ENCODE data around the gene MCOLN3. TPM values are rescaled to one million over a fixed set of nuclear protein-coding genes. Genes with fewer than 3 reads are reported as not detected.

Gene MCOLN3
- total RNA-seq, 1 donor from 2014 or later: not detected

GRCh38 chr1:85060038-85060437, 11.7 kb upstream of the MCOLN3 start:
- peaks cover 18% of the 10 kb centered on the region for H3K4me1 Mint-ChIP-seq (ENCODE audit: low read depth)
- H3K4me3 Mint-ChIP-seq (ENCODE audit: unreplicated experiment): no peak overlapping the region

GRCh38 chr1:85059563-85059962, 11.3 kb upstream of the MCOLN3 start:
- H3K4me1 Mint-ChIP-seq (ENCODE audit: low read depth): peaks cover 18% of the 10 kb centered on the region
- no peak overlapping the region for H3K27ac Mint-ChIP-seq (ENCODE audit: unreplicated experiment)
- no peak overlapping the region for H3K4me3 Mint-ChIP-seq (ENCODE audit: unreplicated experiment)
- no peak for TF ChIP-seq CTCF (IDR thresholded peaks at IDR 0.05)
- DNase-seq (ENCODE audit: low spot score): no peak
- H3K9me3 Mint-ChIP-seq (ENCODE audit: low read depth): no peaks in the 10 kb centered on the region
- H3K36me3 Mint-ChIP-seq (ENCODE audit: low read depth): peaks cover 1% of the 10 kb centered on the region
- H3K27me3 Mint-ChIP-seq (ENCODE audit: low read depth): peaks cover 5% of the 10 kb centered on the region

More at GRCh38 chr1:85060038-85060437, 11.7 kb upstream of the MCOLN3 start:
- Mint-ChIP-seq H3K9me3 (ENCODE audit: low read depth) (no peaks in the 10 kb centered on the region), H3K27ac (ENCODE audit: unreplicated experiment) (no peak overlapping the region), H3K27me3 (ENCODE audit: low read depth) (peaks cover 3% of the 10 kb centered on the region), H3K36me3 (ENCODE audit: low read depth) (peaks cover 1% of the 10 kb centered on the region)
- no peak for DNase-seq (ENCODE audit: low spot score)
- TF ChIP-seq CTCF (IDR thresholded peaks at IDR 0.05): no peak

- DNase-seq (ENCODE audit: low spot score): no peak
- Mint-ChIP-seq H3K4me1 (ENCODE audit: low read depth) (peaks cover 18% of the 10 kb centered on the region), H3K27ac (ENCODE audit: unreplicated experiment) (no peak overlapping the region), H3K9me3 (ENCODE audit: low read depth) (no peaks in the 10 kb centered on the region), H3K36me3 (ENCODE audit: low read depth) (peaks cover 1% of the 10 kb centered on the region), H3K27me3 (ENCODE audit: low read depth) (peaks cover 7% of the 10 kb centered on the region), H3K4me3 (ENCODE audit: unreplicated experiment) (no peak overlapping the region)
- TF ChIP-seq CTCF (IDR thresholded peaks at IDR 0.05): no peak
Observed at GRCh38 chr1:85058786-85059185, 10.5 kb upstream of the MCOLN3 start.

GRCh38 chr1:85058311-85058710, 10.0 kb upstream of the MCOLN3 start:
- H3K27me3 Mint-ChIP-seq (ENCODE audit: low read depth): peaks cover 7% of the 10 kb centered on the region
- H3K4me3 Mint-ChIP-seq (ENCODE audit: unreplicated experiment): no peak overlapping the region
- H3K27ac Mint-ChIP-seq (ENCODE audit: unreplicated experiment): no peak overlapping the region
- H3K4me1 Mint-ChIP-seq (ENCODE audit: low read depth): peaks cover 18% of the 10 kb centered on the region
- no peak for TF ChIP-seq CTCF (IDR thresholded peaks at IDR 0.05)
- H3K9me3 Mint-ChIP-seq (ENCODE audit: low read depth): no peaks in the 10 kb centered on the region
- no peak for DNase-seq (ENCODE audit: low spot score)
- H3K36me3 Mint-ChIP-seq (ENCODE audit: low read depth): peaks cover 1% of the 10 kb centered on the region

- TF ChIP-seq CTCF (IDR thresholded peaks at IDR 0.05): no peak
Observed at GRCh38 chr1:85054664-85055063, 6.4 kb upstream of the MCOLN3 start.

More at GRCh38 chr1:85054664-85055063, 6.4 kb upstream of the MCOLN3 start:
- Mint-ChIP-seq H3K27ac (ENCODE audit: unreplicated experiment) (no peak overlapping the region), H3K4me3 (ENCODE audit: unreplicated experiment) (no peak overlapping the region), H3K36me3 (ENCODE audit: low read depth) (peaks cover 1% of the 10 kb centered on the region), H3K4me1 (ENCODE audit: low read depth) (no peaks in the 10 kb centered on the region), H3K27me3 (ENCODE audit: low read depth) (peaks cover 19% of the 10 kb centered on the region), H3K9me3 (ENCODE audit: low read depth) (no peaks in the 10 kb centered on the region)
- no peak for DNase-seq (ENCODE audit: low spot score)
